ENCODE measurements around the gene HSPA12B. TPM values are rescaled to one million over a fixed set of nuclear protein-coding genes. Genes with fewer than 3 reads are reported as not detected.

The HSPA12B gene
- total RNA-seq, 2 experiments from 2014 or later: 0.08 TPM; not detected in 1

DNA sequence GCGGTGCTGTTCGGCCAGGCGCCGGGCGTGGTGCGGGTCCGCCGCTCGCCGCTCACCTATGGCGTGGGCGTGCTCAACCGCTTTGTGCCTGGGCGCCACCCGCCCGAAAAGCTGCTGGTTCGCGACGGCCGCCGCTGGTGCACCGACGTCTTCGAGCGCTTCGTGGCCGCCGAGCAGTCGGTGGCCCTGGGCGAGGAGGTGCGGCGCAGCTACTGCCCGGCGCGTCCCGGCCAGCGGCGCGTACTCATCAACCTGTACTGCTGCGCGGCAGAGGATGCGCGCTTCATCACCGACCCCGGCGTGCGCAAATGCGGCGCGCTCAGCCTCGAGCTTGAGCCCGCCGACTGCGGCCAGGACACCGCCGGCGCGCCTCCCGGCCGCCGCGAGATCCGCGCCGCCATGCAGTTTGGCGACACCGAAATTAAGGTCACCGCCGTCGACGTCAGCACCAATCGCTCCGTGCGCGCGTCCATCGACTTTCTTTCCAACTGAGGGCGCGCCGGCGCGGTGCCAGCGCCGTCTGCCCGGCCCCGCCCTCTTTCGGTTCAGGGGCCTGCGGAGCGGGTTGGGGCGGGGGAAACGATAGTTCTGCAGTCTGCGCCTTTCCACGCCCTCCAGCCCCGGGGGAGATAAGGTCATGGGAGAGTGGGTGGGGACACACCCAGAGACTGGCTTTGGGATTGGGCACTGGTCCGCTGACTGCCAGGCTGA, 19.3 kb downstream of the HSPA12B start:
- TF ChIP-seq, protein P1, sequence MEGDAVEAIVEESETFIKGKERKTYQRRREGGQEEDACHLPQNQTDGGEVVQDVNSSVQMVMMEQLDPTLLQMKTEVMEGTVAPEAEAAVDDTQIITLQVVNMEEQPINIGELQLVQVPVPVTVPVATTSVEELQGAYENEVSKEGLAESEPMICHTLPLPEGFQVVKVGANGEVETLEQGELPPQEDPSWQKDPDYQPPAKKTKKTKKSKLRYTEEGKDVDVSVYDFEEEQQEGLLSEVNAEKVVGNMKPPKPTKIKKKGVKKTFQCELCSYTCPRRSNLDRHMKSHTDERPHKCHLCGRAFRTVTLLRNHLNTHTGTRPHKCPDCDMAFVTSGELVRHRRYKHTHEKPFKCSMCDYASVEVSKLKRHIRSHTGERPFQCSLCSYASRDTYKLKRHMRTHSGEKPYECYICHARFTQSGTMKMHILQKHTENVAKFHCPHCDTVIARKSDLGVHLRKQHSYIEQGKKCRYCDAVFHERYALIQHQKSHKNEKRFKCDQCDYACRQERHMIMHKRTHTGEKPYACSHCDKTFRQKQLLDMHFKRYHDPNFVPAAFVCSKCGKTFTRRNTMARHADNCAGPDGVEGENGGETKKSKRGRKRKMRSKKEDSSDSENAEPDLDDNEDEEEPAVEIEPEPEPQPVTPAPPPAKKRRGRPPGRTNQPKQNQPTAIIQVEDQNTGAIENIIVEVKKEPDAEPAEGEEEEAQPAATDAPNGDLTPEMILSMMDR (IDR thresholded peaks at IDR 0.05): no peak
- Histone ChIP-seq H3K4me1 (ENCODE audit: insufficient read depth, low read length) (peaks cover 13% of the 10 kb centered on the region), H3K27me3 (ENCODE audit: control insufficient read depth in 1 of 2, insufficient read depth in 2 of 2, low read length in 2 of 2) (peaks cover 0 to 14% of the 10 kb centered on the region in 2 experiments), H3K4me3 (ENCODE audit: low read length) (peak overlapping the region; percentile 20), H3K36me3 (ENCODE audit: insufficient read depth, low read length) (peaks cover 6% of the 10 kb centered on the region), H3K9me3 (ENCODE audit: control insufficient read depth in 1 of 2, insufficient read depth in 1 of 2, low read length in 2 of 2) (no peaks in the 10 kb centered on the region), H3K27ac (ENCODE audit: low read depth in 1 of 2, low read length in 2 of 2) (no peak overlapping the region)
- intact Hi-C loops (cut with DNase I, micrococcal nuclease): loop anchor here (2.0 to 5.0 kb wide), 2 partner anchors 69 to 265 kb away; partner anchors contain the start of genes AP5S1 (in 1 of the 2) and RNF24 (in 1 of the 2)
- Mint-ChIP-seq H3K4me1 (ENCODE audit: low read depth) (peaks cover 14% of the 10 kb centered on the region), H3K27ac (peak overlapping the region; percentile 70), H3K9me3 (no peaks in the 10 kb centered on the region), H3K36me3 (ENCODE audit: low read depth) (peaks cover 18% of the 10 kb centered on the region), H3K27me3 (peaks cover 6% of the 10 kb centered on the region), H3K4me3 (peak overlapping the region; percentile 92)
- peak in 13 of 14 experiments; percentile 20 to 77 (median 52) for DNase-seq
- peak; percentile 76 for ATAC-seq (ENCODE audit: poor library complexity)
- POLR2A ChIA-PET: interaction anchor here (1.0 to 3.4 kb wide), 4 partner anchors 16 to 69 kb away, joined by 3 to 17 read pairs (median 7); partner anchors contain the start of genes ADISSP and AP5S1
- CTCF ChIA-PET: interaction anchor here (1.5 to 3.5 kb wide), 3 partner anchors 16 to 103 kb away, joined by 7 to 25 read pairs (median 14); partner anchors contain the start of gene ADISSP

DNA sequence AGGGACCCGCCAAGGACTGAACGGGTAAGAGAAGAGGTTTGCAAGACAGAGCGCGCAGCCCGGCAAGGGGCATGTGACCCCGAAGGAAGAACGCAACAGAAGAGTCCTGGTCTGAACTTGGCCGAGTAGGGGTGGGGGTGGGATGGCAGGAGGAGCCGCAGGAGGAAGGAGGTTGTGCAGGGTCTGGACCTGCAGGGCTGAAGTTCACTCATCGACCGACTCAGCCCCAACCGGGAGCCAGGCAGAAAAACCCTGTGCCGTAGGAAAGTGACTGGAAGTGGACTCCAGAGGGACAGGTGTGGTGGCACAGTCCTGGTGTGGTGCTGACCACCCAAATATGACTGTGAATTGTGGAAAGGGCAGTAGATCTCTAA, 19.9 kb downstream of the HSPA12B start:
- intact Hi-C loops (cut with DNase I, micrococcal nuclease): loop anchor here (2.0 to 5.0 kb wide), 2 partner anchors 68 to 265 kb away; partner anchors contain the start of genes AP5S1 (in 1 of the 2) and RNF24 (in 1 of the 2)
- Histone ChIP-seq H3K36me3 (ENCODE audit: insufficient read depth, low read length) (peaks cover 6% of the 10 kb centered on the region), H3K27ac (ENCODE audit: low read depth in 1 of 2, low read length in 2 of 2) (no peak overlapping the region), H3K4me3 (ENCODE audit: low read length) (peak overlapping the region; percentile 20), H3K9me3 (ENCODE audit: control insufficient read depth in 1 of 2, insufficient read depth in 1 of 2, low read length in 2 of 2) (no peaks in the 10 kb centered on the region), H3K27me3 (ENCODE audit: control insufficient read depth in 1 of 2, insufficient read depth in 2 of 2, low read length in 2 of 2) (peaks cover 0 to 14% of the 10 kb centered on the region in 2 experiments), H3K4me1 (ENCODE audit: insufficient read depth, low read length) (peaks cover 13% of the 10 kb centered on the region)
- Mint-ChIP-seq H3K36me3 (ENCODE audit: low read depth) (peaks cover 21% of the 10 kb centered on the region), H3K27ac (peak overlapping the region; percentile 70), H3K4me1 (ENCODE audit: low read depth) (peaks cover 14% of the 10 kb centered on the region), H3K9me3 (no peaks in the 10 kb centered on the region), H3K4me3 (peak overlapping the region; percentile 92), H3K27me3 (peaks cover 5% of the 10 kb centered on the region)
- POLR2A ChIA-PET: interaction anchor here (1.0 to 3.4 kb wide), 4 partner anchors 16 to 102 kb away, joined by 3 to 17 read pairs (median 4); partner anchors contain the start of genes ADISSP and AP5S1
- CTCF ChIA-PET: interaction anchor here (0.7 to 3.5 kb wide), 10 partner anchors 7 to 103 kb away, joined by 3 to 25 read pairs (median 4); partner anchors contain the start of genes ADISSP, AP5S1, CENPB and SPEF1
- no peak for DNase-seq
- ATAC-seq (ENCODE audit: poor library complexity): no peak
- TF ChIP-seq, protein P1 (IDR thresholded peaks at IDR 0.05): no peak

DNA sequence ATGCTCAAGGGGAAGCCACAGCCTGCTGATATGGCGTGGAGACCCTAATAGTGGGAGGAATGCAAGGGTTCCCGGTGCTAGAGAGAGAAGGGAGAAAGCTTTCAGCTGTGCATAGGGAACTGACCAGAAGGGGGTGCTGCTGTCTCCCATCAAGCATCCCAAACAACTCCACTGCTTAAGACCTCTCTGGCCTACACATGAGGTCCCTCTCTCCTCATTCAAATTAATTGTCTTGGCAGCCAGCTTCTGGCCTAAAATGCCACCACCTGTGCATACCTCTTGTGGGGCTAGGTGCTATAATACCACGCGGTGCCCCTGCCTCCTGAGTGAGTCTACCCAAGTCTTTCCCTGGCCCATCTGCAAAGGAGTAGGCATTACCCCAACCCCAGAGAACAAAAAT, 20.6 kb downstream of the HSPA12B start:
- intact Hi-C loops (cut with DNase I, micrococcal nuclease): loop anchor here (1.0 to 5.0 kb wide), 5 partner anchors 15 to 264 kb away; partner anchors contain the start of genes AP5S1 (in 1 of the 2) and RNF24 (in 1 of the 2)
- Mint-ChIP-seq H3K27me3 (no peaks in the 10 kb centered on the region), H3K4me1 (ENCODE audit: low read depth) (peaks cover 14% of the 10 kb centered on the region), H3K27ac (peak overlapping the region; percentile 70), H3K36me3 (ENCODE audit: low read depth) (peaks cover 22% of the 10 kb centered on the region), H3K4me3 (peak overlapping the region; percentile 92), H3K9me3 (no peaks in the 10 kb centered on the region)
- DNase-seq (peak; percentile 45 to 83 (median 56)), ATAC-seq (ENCODE audit: poor library complexity) (peak; percentile 64)
- peaks cover 0 to 9% of the 10 kb centered on the region in 2 experiments for H3K27me3 ChIP-seq (ENCODE audit: control insufficient read depth in 1 of 2, insufficient read depth in 2 of 2, low read length in 2 of 2)
- H3K4me1 ChIP-seq (ENCODE audit: insufficient read depth, low read length): peaks cover 13% of the 10 kb centered on the region
- H3K36me3 ChIP-seq (ENCODE audit: insufficient read depth, low read length): peaks cover 6% of the 10 kb centered on the region
- POLR2A ChIA-PET: interaction anchor here (0.7 to 3.4 kb wide), 5 partner anchors 13 to 102 kb away, joined by 3 to 17 read pairs (median 3); partner anchors contain the start of genes ADISSP and AP5S1
- no peak overlapping the region for H3K27ac ChIP-seq (ENCODE audit: low read depth in 1 of 2, low read length in 2 of 2)
- no peaks in the 10 kb centered on the region for H3K9me3 ChIP-seq (ENCODE audit: control insufficient read depth in 1 of 2, insufficient read depth in 1 of 2, low read length in 2 of 2)
- TF ChIP-seq, protein P1 (IDR thresholded peaks at IDR 0.05): peak; percentile 60
- no peak overlapping the region for H3K4me3 ChIP-seq (ENCODE audit: low read length)
- CTCF ChIA-PET: interaction anchor here (0.6 to 3.5 kb wide), 11 partner anchors 8 to 102 kb away, joined by 3 to 25 read pairs (median 3); partner anchors contain the start of genes ADISSP, AP5S1, CENPB and SPEF1
